Tibial nerve (tissue), 4 donors: ENCODE data around the gene TTC21A. TPM values are rescaled to one million over a fixed set of nuclear protein-coding genes. Genes with fewer than 3 reads are reported as not detected.

Experiments
- DNase-seq, 2 donors: peaks; one replicate each; pipeline ENCODE4 v3.0.0-alpha.2; 2019; ENCODE audit warnings: low spot score in 2 of 2
- H3K27ac ChIP-seq, 4 donors: fragments of 200-600 bp; sonication (generic) in 3 of 4; one replicate each; pipeline ENCODE4 v1.5.1; 2017 to 2019; ENCODE audit warnings: mild to moderate bottlenecking in 1 of 4
- H3K27me3 ChIP-seq, 2 donors: fragments of 200-600 bp; sonication (generic) in 1 of 2; one replicate each; pipeline versions ENCODE4 v1.5.1 to v1.6.0; 2017 to 2019
- H3K36me3 ChIP-seq, 3 donors: fragments of 200-600 bp; sonication (generic); one replicate each; pipeline ENCODE4 v1.5.1; 2018 to 2019
- H3K4me1 ChIP-seq, 4 donors: fragments of 200-600 bp; sonication (generic) in 3 of 4; one replicate each; pipeline ENCODE4 v1.5.1; 2017 to 2019
- H3K4me3 ChIP-seq, 4 donors: fragments of 200-600 bp; sonication (generic) in 3 of 4; one replicate each; pipeline ENCODE4 v1.5.1; 2017 to 2019; ENCODE audit warnings: mild to moderate bottlenecking in 1 of 4, moderate library complexity in 1 of 4
- H3K9me3 ChIP-seq, 4 donors: fragments of 200-600 bp; sonication (generic) in 3 of 4; one replicate each; pipeline ENCODE4 v1.5.1; 2017 to 2019
- EP300 ChIP-seq, 2 donors: sonication (generic); formaldehyde crosslinking; IDR thresholded peaks; one replicate each; pipeline ENCODE4 v1.6.1; 2017; ENCODE audit warnings: antibody characterized with exemption in 2 of 2, mild to moderate bottlenecking in 1 of 2
- POLR2A ChIP-seq, 2 donors: fragments of 450-650 bp; IDR thresholded peaks; one replicate each; pipeline ENCODE4 v1.6.1; 2017; ENCODE audit warnings: antibody characterized with exemption in 2 of 2, mild to moderate bottlenecking in 2 of 2, moderate library complexity in 2 of 2
- WGBS, 2 donors: methylation state at CpG; one replicate each; pipeline ENCODE4 v1.1.5; 2018; 5-methylcytosine and 5-hydroxymethylcytosine counted together
- small RNA-seq: library from RNA; depleted of rRNA; stranded (forward); fragments of <200 nt; gene quantifications from one replicate; pipeline ENCODE3, GENCODE V24; 2016
- total RNA-seq, 4 donors: library from RNA; depleted of rRNA; stranded (reverse); fragments of >200 nt; gene quantifications; one replicate each; pipeline ENCODE4 v1.1.0, GENCODE V29; 2016
- TF ChIP-seq, protein P1 (sequence below), 5 experiments: fragments of 200-600 bp in 3 of 5; fragments of 450-650 bp in 2 of 5; sonication (generic) in 3 of 5; IDR thresholded peaks; one replicate each; pipeline ENCODE4 v1.5.1; 2016 to 2019; ENCODE audit warnings: antibody characterized with exemption in 5 of 5, mild to moderate bottlenecking in 3 of 5, moderate library complexity in 2 of 5

The TTC21A gene
- total RNA-seq, 4 donors from 2014 or later: 11.5 to 21.6 (median 12.8) TPM

DNA sequence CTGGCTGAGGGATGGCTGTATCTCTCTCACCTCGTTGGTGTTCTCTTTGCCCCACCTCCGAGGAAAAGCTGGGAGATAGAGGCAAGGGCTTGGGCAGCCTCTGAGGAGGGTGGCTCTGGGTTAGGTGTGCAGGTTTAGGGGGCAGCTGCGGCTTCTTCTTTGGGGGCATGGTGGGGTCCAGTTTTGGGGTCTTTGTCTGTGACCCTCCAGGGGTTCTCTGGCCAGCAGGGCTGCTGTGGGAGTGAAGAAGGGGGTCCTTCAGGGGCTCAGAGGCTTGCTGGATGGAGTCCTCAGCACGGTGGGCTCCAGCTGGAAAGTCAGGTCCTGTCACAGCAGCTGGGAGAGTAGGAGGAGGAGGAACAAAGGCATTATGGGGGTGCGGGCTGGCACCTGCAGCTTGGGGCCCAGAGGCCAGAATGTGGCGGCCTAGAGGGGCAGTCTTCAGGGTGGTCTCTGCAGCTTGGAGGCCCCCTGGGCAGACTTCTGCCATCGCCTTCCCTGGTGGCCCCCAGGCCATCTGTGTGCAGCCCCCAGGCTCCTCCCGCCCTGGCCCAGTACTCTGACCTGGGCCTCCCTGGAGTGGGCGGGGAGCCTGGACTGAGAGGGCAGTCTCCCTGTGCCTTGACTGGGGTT lies 78.0 kb downstream of the TTC21A start:
- no peaks in the 10 kb centered on the region for H3K9me3 ChIP-seq
- WGBS, 2 donors: 94 to 97% methylated on average over 8 of the region's 9 CpGs
- no peak overlapping the region for H3K27ac ChIP-seq
- no peaks in the 10 kb centered on the region for H3K36me3 ChIP-seq
- H3K4me3 ChIP-seq: no peak overlapping the region
- TF ChIP-seq POLR2A (IDR thresholded peaks at IDR 0.05): no peak
- TF ChIP-seq EP300 (IDR thresholded peaks at IDR 0.05): no peak
- TF ChIP-seq, protein P1, sequence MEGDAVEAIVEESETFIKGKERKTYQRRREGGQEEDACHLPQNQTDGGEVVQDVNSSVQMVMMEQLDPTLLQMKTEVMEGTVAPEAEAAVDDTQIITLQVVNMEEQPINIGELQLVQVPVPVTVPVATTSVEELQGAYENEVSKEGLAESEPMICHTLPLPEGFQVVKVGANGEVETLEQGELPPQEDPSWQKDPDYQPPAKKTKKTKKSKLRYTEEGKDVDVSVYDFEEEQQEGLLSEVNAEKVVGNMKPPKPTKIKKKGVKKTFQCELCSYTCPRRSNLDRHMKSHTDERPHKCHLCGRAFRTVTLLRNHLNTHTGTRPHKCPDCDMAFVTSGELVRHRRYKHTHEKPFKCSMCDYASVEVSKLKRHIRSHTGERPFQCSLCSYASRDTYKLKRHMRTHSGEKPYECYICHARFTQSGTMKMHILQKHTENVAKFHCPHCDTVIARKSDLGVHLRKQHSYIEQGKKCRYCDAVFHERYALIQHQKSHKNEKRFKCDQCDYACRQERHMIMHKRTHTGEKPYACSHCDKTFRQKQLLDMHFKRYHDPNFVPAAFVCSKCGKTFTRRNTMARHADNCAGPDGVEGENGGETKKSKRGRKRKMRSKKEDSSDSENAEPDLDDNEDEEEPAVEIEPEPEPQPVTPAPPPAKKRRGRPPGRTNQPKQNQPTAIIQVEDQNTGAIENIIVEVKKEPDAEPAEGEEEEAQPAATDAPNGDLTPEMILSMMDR (IDR thresholded peaks at IDR 0.05): no peak
- peaks cover 0 to 35% (median 1%) of the 10 kb centered on the region in 4 donors for H3K4me1 ChIP-seq
- no peaks in the 10 kb centered on the region for H3K27me3 ChIP-seq
- no peak for DNase-seq

DNA sequence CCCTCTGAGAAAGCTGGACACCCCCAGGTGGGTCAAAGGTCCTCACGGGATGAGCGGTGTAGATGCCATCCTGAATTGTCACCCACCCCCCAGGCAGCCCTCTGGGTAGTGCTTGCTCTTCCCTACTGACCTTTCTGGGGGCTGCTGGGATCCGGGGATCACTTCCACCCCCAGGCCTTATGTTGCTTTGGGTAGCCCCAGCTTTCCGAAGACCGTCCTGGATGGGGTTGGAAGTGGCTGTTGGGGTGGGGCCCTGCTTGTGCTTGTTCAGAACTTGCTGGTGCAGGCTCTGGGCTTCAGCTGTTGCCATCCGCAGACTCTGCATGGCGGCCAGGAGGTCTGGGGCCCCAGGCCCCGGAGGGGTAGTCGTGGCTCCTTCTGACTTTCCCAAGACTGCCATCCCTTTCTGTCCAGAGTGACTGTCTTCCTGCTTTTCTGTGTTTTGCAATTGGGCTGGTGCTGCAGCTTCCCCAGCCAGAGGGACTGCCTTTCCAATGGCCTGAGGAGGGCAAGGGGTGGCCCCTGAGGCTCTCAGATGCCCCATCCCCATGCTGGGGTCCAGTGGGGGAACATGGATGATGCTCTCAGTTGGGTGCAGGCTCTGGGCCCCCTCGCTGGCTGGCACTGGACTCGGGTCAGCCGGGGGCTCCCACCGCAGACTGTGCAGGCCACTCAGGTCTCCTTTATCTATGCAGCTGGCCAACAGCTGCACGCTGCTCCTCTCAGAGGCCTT lies 78.6 kb downstream of the TTC21A start:
- H3K9me3 ChIP-seq: no peaks in the 10 kb centered on the region
- no peak for DNase-seq
- peaks cover 0 to 28% (median 0%) of the 10 kb centered on the region in 4 donors for H3K4me1 ChIP-seq
- no peak overlapping the region for H3K27ac ChIP-seq
- H3K4me3 ChIP-seq: no peak overlapping the region
- no peaks in the 10 kb centered on the region for H3K27me3 ChIP-seq
- TF ChIP-seq EP300 (IDR thresholded peaks at IDR 0.05) (no peak), POLR2A (IDR thresholded peaks at IDR 0.05) (no peak)
- TF ChIP-seq, protein P1 (IDR thresholded peaks at IDR 0.05): no peak
- no peaks in the 10 kb centered on the region for H3K36me3 ChIP-seq
- 77 to 87% methylated on average over 7 to 9 of the region's 14 CpGs for WGBS, 2 donors

DNA sequence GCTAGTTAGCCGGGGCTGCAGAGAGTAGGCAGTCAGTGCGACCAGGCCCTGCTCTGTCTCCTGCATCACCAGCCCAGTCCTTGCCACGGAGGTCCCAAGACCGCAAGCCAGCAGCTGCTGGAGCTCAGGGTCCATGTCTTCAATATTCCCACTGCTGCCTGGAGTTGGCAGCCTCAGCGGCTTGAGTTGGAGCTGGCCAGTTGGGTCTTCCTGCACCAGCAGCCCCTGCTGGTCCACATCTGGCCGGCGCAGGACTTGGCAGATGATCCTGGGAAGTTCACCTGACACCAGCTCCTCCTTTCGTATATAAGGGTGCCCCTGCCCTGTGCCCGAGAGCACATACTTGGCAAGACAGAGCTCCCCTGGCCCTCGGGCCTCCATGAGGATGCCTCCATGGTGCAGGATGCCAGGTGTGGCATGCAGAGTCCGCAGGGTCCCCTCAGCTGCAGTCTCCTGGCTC lies 79.2 kb downstream of the TTC21A start:
- WGBS, 2 donors: 84 to 91% methylated on average over 6 to 11 of the region's 11 CpGs
- TF ChIP-seq POLR2A (IDR thresholded peaks at IDR 0.05): no peak
- TF ChIP-seq, protein P1 (IDR thresholded peaks at IDR 0.05): no peak
- no peak for TF ChIP-seq EP300 (IDR thresholded peaks at IDR 0.05)
- Histone ChIP-seq H3K27me3 (no peaks in the 10 kb centered on the region), H3K9me3 (no peaks in the 10 kb centered on the region), H3K4me1 (peaks cover 0 to 22% (median 0%) of the 10 kb centered on the region in 4 donors), H3K27ac (no peak overlapping the region), H3K4me3 (no peak overlapping the region), H3K36me3 (no peaks in the 10 kb centered on the region)
- no peak for DNase-seq

DNA sequence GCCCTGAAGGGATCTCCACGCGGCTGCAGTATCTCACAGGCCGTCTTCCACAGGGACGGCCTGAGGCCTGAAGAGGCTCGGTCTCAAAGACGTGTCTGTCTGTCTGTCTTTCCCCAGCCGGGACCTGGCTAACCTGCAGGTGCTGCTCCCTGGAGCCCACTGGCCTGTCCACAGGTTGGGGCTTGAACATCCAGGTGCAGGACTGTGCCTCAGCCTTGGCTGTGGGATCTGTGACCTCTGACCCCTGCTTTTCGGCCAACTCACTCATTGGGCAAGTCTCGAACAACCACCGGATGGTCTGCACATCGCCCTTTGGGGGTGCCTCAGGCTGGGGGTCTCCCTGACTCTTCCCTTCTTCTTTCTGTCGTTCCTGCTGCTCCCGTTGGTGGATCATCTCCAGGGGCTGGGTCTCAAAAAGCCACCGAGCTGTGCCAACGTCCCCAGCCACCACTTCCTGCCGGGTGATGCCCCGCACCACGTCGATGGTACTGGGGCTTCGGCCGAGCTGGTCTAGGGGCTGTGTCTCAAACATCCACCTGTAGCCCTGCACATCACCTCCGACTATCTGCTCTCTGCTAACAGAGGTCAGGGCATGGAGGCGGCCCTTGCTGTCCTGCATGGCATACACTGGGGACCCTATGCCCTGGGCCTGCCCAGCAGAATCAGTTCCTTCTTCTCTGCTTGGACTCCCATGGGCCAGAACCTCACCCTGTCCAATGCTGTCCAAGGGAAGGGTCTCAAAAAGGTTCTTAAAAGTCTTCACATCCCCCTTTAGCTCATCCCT lies 80.1 kb downstream of the TTC21A start:
- DNase-seq: no peak
- H3K4me1 ChIP-seq: peaks cover 0 to 16% (median 0%) of the 10 kb centered on the region in 4 donors
- no peaks in the 10 kb centered on the region for H3K36me3 ChIP-seq
- no peak overlapping the region for H3K4me3 ChIP-seq
- WGBS, 2 donors: 92 to 93% methylated on average over 19 to 23 of the region's 23 CpGs
- no peak overlapping the region for H3K27ac ChIP-seq
- TF ChIP-seq EP300 (IDR thresholded peaks at IDR 0.05) (no peak), POLR2A (IDR thresholded peaks at IDR 0.05) (no peak)
- TF ChIP-seq, protein P1 (IDR thresholded peaks at IDR 0.05): no peak
- no peaks in the 10 kb centered on the region for H3K9me3 ChIP-seq
- no peaks in the 10 kb centered on the region for H3K27me3 ChIP-seq

Small RNAs within 50 kb of the gene (small RNA-seq; reads per million reads assigned to genes)
- gene RF00017: not detected

Other genes with a start within 250 kb of the TTC21A start
- gene SCN11A, start 55.7 kb upstream of the TTC21A start, total RNA-seq: under 1 TPM; 0.21 to 0.98 (median 0.59) TPM
- 10 to 100 TPM; 25.2 to 42.6 (median 36.5) TPM for gene WDR48, start 55.7 kb upstream of the TTC21A start, total RNA-seq
- gene GORASP1, start 53 bp upstream of the TTC21A start, total RNA-seq: 10 to 100 TPM; 45.8 to 72.9 (median 61.9) TPM
- 10 to 100 TPM; 48.3 to 72.8 (median 66.0) TPM for gene CSRNP1, start 45.9 kb downstream of the TTC21A start, total RNA-seq
- gene XIRP1, start 84.9 kb downstream of the TTC21A start, total RNA-seq: not detected
- 1 to 10 TPM in 3 of 4 donors, not detected in 1; 2.2 to 4.4 (median 3.1) TPM for gene CX3CR1, start 172.4 kb downstream of the TTC21A start, total RNA-seq
- gene CCR8, start 222.0 kb downstream of the TTC21A start, total RNA-seq: not detected